ENCODE measurements around the gene NAA60.

- TF ChIP-seq EZH2 (IDR thresholded peaks at IDR 0.05; ENCODE audit: borderline replicate concordance, low read length) (no peak), CTCF (conservative IDR thresholded peaks at IDR 0.05 in 1 of 2, IDR thresholded peaks at IDR 0.05 in 1 of 2; ENCODE audit: extremely low read depth in 1 of 2, insufficient read depth in 1 of 2, low read depth in 1 of 2, low read length in 2 of 2) (no peak)
Observed at GRCh38 chr16:3443108-3444031, at the start of gene NAA60, which contains the start of gene ZNF597.
